ENCODE results near the gene ASXL1.
"Not testable (repeated sequence)": the region's sequence is repeated elsewhere in the genome, so short reads cannot be mapped to it uniquely, and the experiment has no call there.

Gene ASXL1

DNA sequence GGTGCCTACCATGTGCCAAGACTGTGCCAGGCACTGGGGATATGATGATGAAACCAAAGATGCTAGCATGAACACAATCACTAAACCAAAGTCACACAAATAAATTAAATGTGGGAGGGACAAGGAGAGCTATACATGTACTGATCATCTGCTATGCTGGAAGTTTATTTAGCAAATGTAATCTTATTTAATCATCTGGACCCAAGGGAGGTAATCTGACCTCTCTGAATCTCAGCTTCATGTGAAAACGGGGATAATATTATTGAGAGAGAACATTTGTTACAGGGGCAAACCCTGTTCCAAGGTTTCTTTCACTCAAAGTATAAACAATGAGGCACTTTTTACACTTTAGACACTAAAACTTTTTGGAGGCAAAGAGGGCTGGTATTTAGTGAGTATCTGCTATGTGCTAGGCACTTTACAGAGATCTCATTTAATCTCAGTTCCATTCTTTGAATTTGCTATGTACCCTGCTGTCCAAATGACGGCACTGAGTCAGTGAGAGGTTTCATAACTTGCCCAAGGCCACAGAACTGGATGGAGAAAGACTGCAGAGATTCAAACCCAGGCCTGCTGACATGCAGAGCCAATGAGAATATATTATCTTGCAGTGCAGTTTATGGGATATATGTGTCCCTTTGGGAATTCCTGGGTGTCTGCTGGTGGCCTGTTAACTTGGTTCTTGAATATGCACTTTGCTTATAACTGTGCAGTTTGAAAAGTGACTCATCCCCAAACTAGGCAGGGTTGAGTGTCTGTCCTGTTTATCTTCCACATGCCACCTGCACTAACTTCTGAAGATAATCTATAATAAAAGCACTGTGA lies 3.3 kb upstream of the ASXL1 start:
- TF ChIP-seq, protein P1, sequence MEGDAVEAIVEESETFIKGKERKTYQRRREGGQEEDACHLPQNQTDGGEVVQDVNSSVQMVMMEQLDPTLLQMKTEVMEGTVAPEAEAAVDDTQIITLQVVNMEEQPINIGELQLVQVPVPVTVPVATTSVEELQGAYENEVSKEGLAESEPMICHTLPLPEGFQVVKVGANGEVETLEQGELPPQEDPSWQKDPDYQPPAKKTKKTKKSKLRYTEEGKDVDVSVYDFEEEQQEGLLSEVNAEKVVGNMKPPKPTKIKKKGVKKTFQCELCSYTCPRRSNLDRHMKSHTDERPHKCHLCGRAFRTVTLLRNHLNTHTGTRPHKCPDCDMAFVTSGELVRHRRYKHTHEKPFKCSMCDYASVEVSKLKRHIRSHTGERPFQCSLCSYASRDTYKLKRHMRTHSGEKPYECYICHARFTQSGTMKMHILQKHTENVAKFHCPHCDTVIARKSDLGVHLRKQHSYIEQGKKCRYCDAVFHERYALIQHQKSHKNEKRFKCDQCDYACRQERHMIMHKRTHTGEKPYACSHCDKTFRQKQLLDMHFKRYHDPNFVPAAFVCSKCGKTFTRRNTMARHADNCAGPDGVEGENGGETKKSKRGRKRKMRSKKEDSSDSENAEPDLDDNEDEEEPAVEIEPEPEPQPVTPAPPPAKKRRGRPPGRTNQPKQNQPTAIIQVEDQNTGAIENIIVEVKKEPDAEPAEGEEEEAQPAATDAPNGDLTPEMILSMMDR (IDR thresholded peaks at IDR 0.05; ENCODE audit: low read depth, low read length), result no peak

DNA sequence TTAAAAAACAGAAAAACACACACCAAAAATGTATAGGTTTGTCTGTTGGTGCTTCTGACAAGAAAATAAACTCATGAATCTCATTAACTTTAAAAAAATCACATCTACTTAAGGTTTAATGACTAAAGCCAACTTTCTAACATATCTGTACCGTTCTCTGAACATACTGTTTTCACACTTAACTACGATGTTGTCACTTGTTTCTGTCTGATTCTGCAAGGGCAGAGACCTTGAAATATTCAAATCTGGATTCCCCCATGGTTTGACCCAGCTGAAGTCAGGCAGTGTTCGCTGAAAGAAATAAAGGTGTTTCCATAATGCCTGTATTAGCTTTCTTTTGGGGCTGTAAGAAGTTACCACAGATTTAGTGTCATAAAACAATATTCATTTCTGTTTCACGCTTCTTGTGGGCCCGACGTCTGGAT lies 2.7 kb upstream of the ASXL1 start:
- no peaks in the 10 kb centered on the region for H3K9me3 ChIP-seq
- peaks cover 22% of the 10 kb centered on the region for H3K4me1 ChIP-seq
- no peaks in the 10 kb centered on the region for H3K36me3 ChIP-seq
- H3K4me3 ChIP-seq (ENCODE audit: low read depth, low read length), result no peak overlapping the region
- H3K27me3 ChIP-seq, result no peaks in the 10 kb centered on the region
- no peak for DNase-seq
- TF ChIP-seq, protein P1 (IDR thresholded peaks at IDR 0.05; ENCODE audit: low read depth, low read length), result no peak

More for the DNA sequence above, 3.3 kb upstream of the ASXL1 start:
- H3K4me1 ChIP-seq, result peaks cover 22% of the 10 kb centered on the region
- H3K9me3 ChIP-seq, result no peaks in the 10 kb centered on the region
- H3K4me3 ChIP-seq (ENCODE audit: low read depth, low read length), result no peak overlapping the region
- H3K27me3 ChIP-seq, result no peaks in the 10 kb centered on the region
- H3K36me3 ChIP-seq, result no peaks in the 10 kb centered on the region
- DNase-seq, result peak; percentile 78

DNA sequence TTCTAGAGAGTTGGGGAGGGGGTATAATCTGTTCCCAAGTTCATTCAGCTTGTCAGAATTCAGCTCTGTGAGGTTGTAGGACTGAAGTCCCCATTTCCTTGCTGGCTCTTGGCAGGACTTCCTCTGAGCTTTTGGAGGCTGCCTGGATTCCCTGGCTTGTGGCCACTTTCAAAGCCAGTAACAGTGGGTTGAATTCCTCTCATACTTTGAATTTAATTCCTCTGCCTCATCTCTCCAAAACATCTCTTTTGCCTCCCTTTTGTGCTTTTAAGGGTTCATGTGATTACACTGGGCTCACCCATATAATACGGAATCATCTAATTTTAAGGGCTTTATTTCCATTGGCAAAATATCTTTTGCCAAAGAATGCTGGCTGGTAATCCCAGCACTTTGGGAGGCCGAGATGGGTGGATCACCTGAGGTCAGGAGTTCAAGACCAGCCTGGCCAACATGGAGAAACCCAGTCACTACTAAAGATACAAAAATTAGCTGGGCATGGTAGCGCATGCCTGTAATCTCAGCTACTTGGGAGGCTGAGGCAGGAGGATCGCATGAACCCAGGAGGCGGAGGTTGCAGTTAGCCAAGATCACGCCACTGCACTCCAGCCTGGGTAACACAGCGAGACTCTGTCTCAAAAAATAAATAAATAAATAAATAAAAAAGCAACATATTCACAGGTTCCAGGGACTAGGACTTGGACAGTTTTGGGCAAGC lies 2.1 kb upstream of the ASXL1 start:
- not testable (repeated sequence) for DNase-seq; H3K36me3 ChIP-seq; H3K27me3 ChIP-seq; H3K4me3 ChIP-seq (ENCODE audit: low read depth, low read length); H3K9me3 ChIP-seq
- H3K4me1 ChIP-seq, result peaks cover 22% of the 10 kb centered on the region

DNA sequence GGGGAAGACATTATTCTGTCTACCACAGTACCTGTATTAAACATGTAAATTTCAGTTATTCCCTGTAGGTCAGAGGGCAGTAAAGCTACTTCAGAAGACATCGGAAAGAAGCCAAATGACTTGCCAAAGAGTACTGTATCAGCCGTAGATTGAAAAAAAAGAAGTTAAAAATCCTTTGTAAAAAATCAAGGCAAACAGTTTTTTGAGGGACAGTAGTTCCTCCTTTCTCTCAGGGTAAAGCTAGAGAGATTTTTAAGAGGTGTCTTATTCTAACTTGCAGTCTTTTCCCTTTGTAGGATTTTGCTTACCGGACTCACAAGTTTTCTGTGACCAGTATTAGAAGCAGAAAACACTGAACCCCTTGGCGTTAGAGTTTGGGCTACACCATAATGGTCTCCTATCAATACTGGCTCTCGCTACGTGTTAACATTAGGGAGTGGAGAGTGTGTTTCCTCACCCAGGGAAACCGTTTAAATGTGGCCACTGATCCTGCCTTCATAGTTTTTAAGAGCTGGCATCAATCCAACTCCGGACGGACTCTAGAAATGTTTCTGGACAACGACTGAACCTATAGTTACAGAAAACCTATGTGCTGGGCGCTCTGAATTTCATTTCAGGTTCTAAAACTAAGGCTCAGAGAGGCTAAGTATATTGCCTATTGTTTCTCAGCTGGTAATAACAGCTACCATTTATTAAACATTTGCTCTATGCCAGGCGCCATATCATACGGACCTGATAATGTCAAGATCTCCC lies 1.3 kb upstream of the ASXL1 start:
- TF ChIP-seq, protein P1 (IDR thresholded peaks at IDR 0.05; ENCODE audit: low read depth, low read length), result no peak
- H3K4me1 ChIP-seq, result peaks cover 22% of the 10 kb centered on the region
- H3K36me3 ChIP-seq, result no peaks in the 10 kb centered on the region; the same call in 1 of the 2 replicates
- H3K9me3 ChIP-seq, result no peaks in the 10 kb centered on the region
- H3K4me3 ChIP-seq (ENCODE audit: low read depth, low read length), result peak overlapping the region; percentile 80
- no peak for DNase-seq
- no peaks in the 10 kb centered on the region for H3K27me3 ChIP-seq

DNA sequence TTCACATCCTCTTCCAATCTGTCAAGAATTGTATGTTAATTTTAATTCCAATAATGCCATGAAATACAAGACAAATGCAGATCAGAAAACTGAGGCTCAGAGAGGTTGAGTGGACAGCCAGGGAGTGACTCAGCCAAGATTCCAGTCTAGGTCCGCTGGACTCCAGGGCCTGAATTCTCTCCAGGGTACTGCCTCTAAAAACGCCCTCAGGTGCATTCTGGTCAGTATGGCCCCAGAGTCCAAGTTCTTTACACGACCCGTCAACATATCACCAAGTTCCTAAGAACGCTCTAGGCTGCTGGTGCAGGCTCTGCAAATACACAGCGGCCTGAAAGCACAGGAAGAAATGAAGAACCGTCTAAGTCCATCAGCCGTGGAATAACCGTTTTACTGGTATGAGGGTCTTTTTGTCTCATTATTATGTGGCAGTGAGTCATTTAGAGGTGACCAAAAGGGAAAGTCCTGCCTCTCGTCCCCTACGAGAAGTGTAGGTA lies 709 bp upstream of the ASXL1 start:
- TF ChIP-seq, protein P1 (IDR thresholded peaks at IDR 0.05; ENCODE audit: low read depth, low read length), result no peak
- no peaks in the 10 kb centered on the region for H3K9me3 ChIP-seq
- H3K27me3 ChIP-seq, result no peaks in the 10 kb centered on the region
- peaks cover 22% of the 10 kb centered on the region for H3K4me1 ChIP-seq
- peak; percentile 14 for DNase-seq
- peak overlapping the region; percentile 80 for H3K4me3 ChIP-seq (ENCODE audit: low read depth, low read length)
- no peaks in the 10 kb centered on the region; the same call in 1 of the 2 replicates for H3K36me3 ChIP-seq

DNA sequence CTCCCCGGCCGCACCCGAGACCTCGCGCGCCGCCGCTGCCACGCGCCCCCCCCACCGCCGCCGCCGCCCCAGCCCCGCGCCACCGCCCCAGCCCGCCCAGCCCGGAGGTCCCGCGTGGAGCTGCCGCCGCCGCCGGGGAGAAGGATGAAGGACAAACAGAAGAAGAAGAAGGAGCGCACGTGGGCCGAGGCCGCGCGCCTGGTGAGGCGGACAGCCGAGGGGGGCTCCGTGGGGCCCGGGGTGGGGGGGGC lies 426 bp downstream of the ASXL1 start:
- peaks cover 30% of the 10 kb centered on the region for H3K4me1 ChIP-seq
- H3K27me3 ChIP-seq, result no peaks in the 10 kb centered on the region
- H3K4me3 ChIP-seq (ENCODE audit: low read depth, low read length), result peak overlapping the region; percentile 94
- H3K36me3 ChIP-seq, result no peaks in the 10 kb centered on the region; the same call in 1 of the 2 replicates
- TF ChIP-seq, protein P1 (IDR thresholded peaks at IDR 0.05; ENCODE audit: low read depth, low read length), result no peak
- DNase-seq, result no peak
- no peaks in the 10 kb centered on the region for H3K9me3 ChIP-seq

All from BE2C (cell line).